Measurements from ENCODE around the gene UQCRC1.

UQCRC1 gene

DNA sequence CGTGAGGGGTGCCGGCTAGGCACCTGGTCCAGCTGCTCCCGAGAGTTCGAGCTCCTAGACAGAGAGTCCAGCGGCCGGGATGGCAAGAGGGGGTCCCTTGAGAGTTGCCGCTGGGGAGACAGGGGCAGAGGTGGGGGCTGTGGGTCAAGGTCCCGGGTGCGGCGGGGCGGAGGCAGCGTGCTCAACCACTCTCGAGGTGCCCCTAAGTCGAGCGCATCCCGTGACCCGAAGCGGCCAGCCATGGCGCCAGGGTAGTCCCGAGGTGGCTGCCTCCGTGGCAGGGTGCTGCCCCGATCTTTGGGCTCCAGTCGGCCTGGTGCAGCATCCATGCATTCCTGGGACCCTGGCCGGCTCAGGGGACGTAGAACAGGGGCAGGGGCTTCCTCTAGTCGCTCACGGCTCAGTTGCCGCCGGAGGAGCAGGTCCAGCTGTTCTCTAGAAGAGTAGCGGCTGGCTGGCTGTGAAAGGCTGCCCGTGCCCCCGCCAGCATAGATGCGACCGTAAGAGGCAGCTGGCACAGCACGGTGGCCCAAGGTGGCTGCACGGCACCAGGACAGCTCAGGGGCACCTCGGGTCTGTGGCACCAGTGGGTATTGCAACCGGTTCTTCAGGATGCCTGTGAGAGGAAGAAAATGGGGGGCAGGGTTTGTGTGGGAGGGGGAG is 30.6 kb upstream of the UQCRC1 start:
- Mint-ChIP-seq H3K4me3 (no peak overlapping the region), H3K27ac (no peak overlapping the region), H3K9me3 (no peaks in the 10 kb centered on the region), H3K4me1 (peaks cover 14% of the 10 kb centered on the region), H3K36me3 (ENCODE audit: low read depth) (no peaks in the 10 kb centered on the region), H3K27me3 (no peaks in the 10 kb centered on the region)
- ATAC-seq (no peak), DNase-seq (no peak)

DNA sequence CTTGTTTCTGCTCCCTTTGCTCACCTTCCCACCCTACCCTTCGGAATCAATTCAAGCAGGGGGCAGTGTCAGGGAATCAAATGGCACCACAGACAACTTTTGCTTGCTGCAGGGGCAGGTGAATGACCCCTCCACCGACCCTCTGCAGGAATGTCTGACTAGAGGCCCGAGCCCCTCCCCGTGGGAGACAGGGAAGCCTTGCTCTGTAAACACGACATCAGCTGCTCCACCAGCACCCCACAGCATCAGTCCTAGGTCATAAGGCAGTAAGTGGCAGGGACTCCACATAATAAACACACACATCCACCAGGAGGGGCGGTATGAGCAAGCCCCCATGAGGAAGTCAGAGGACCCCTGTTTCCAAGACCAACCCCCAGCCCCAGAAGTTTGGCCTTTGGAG is 27.9 kb upstream of the UQCRC1 start:
- peaks cover 3% of the 10 kb centered on the region for H3K36me3 Mint-ChIP-seq (ENCODE audit: low read depth)
- no peak overlapping the region for H3K4me3 Mint-ChIP-seq
- H3K27ac Mint-ChIP-seq = no peak overlapping the region
- H3K9me3 Mint-ChIP-seq = no peaks in the 10 kb centered on the region
- H3K27me3 Mint-ChIP-seq = no peaks in the 10 kb centered on the region
- H3K4me1 Mint-ChIP-seq = peaks cover 21% of the 10 kb centered on the region
- ATAC-seq (no peak), DNase-seq (no peak)

DNA sequence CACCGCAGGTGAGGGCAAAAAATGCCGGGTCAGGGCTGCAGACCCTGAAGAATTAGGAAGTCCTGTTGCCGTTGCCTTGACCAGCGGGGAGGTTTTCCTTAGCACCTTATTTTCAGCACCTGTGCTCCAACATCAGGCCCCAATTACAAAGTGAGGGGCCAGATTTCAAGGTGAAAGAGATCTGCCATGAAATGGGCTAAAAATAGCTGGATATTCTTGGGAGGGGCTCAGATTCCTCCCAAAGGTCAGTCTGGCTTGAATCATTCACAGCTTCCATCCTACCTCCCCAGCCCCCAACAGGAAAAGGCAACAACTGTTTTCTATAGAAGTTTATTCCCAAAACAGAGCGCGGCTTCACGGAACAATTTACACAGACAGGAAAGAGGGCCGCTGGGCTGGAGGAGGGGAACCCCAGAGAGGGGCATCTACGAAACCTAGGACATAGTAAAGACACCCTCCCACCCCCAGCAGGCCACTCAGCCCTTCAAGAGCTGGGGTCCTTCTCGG is 26.8 kb upstream of the UQCRC1 start:
- Mint-ChIP-seq H3K9me3 (no peaks in the 10 kb centered on the region), H3K4me1 (peaks cover 21% of the 10 kb centered on the region), H3K36me3 (ENCODE audit: low read depth) (peaks cover 3% of the 10 kb centered on the region), H3K27me3 (no peaks in the 10 kb centered on the region), H3K27ac (no peak overlapping the region), H3K4me3 (peak overlapping the region; percentile 84)
- ATAC-seq (no peak), DNase-seq (no peak)

DNA sequence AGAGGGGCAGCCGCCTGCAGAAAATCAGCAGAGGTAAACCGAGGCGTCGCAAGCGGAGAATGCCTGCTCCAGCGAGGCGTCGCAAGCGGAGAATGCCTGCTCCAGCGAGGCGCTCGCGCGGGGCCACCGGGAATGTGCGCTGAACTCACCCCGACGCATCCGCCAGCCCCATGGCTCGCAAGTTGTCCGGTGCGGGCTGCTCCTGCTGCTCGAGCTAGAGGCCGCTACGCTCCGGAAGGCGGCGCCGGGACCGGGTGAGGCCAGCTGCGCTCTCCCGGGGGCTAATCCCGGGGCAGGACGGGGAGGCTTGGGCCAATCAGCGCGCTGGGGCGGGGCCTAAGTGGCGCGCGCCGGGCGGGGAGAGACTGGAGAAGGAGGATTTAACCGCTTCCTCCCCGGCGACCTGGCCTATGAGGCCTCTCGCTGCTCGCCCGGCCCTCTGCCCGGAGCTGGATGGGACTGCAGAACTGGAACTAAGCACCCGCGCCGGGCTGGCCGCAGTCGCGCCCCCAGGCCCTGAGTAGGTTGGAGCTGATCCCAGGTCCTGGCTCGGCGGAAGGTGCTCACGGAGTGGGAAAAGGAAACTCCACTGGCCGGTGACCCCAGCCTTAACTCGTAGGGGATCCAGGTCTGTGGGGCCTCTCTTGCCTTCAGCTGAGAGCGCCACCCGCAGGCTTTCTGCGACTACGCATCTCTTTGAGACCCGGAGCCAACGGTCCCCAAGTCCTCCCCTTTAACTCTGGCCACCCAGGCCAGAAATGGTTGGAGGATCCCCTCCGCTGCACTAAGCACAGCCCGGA is 26.0 kb upstream of the UQCRC1 start, which contains the start of gene SLC26A6:
SLC26A6 (minus strand) TSS at position 240 of the 800 bp plus-strand sequence; CDS start at position 172, 68 bp downstream.
- Mint-ChIP-seq H3K27me3 (no peaks in the 10 kb centered on the region), H3K4me3 (peak within 1 kb of the TSS; percentile 84), H3K4me1 (peaks cover 21% of the 10 kb centered on the region), H3K36me3 (ENCODE audit: low read depth) (peaks cover 3% of the 10 kb centered on the region), H3K9me3 (no peaks in the 10 kb centered on the region), H3K27ac (peak within 1 kb of the TSS; percentile 69)
- DNase-seq (peak; percentile 96), ATAC-seq (peak; percentile 95)

DNA sequence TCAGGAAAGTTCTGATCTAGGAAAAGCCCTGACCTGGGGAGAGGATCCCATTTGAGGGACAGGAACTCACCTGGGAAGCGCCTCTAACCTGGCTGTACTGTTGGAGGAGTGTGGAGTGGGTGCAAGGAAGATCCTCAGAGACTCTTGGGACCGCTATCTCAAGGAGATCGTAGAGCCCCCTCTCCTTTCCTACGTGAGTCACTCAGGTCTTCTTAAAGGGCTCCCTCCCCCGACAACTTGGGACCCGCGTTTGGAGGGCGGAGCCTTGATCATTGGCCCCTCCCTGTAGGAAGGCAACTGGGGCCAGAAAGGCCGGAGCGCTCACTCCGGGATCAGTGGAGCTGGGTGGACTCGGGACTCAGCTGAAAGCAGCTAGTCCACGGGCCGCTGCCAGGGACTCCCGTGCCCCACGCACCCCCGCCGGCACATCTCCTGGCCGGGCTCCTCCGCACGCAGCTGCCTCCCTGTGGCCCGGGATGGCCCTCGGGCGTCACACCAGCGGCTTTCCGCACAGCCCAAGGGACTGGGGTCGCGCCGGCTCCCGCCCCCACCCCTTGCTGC is 25.3 kb upstream of the UQCRC1 start:
- peak; percentile 68 for DNase-seq
- no peak overlapping the region for H3K27ac Mint-ChIP-seq
- peaks cover 5% of the 10 kb centered on the region for H3K36me3 Mint-ChIP-seq (ENCODE audit: low read depth)
- no peaks in the 10 kb centered on the region for H3K27me3 Mint-ChIP-seq
- peak overlapping the region; percentile 84 for H3K4me3 Mint-ChIP-seq
- peaks cover 21% of the 10 kb centered on the region for H3K4me1 Mint-ChIP-seq
- H3K9me3 Mint-ChIP-seq = no peaks in the 10 kb centered on the region
- peak; percentile 39 for ATAC-seq

DNA sequence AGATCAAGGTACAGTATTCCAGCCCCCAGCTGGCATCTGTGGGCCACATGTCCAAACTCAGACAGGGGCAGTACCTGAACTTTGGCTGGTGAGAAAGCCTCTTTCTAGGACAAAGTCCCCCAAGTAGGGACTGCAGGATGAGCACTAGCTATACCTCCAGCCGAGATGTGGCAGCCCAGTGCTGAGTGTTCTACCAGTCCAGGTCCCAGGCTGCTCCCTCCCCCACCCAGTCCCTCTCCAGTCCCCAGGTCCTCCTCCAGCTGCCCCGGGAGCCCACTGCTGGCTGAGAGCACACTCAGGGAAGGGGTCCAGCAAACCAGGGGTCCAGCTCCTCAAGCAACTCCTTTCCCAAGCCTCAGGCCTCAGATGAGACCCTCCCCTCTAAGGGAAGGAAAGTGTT is 24.3 kb upstream of the UQCRC1 start:
- Mint-ChIP-seq H3K27ac (no peak overlapping the region), H3K4me3 (no peak overlapping the region), H3K36me3 (ENCODE audit: low read depth) (peaks cover 5% of the 10 kb centered on the region), H3K4me1 (peaks cover 21% of the 10 kb centered on the region), H3K9me3 (no peaks in the 10 kb centered on the region), H3K27me3 (no peaks in the 10 kb centered on the region)
- ATAC-seq = no peak
- DNase-seq = no peak

DNA sequence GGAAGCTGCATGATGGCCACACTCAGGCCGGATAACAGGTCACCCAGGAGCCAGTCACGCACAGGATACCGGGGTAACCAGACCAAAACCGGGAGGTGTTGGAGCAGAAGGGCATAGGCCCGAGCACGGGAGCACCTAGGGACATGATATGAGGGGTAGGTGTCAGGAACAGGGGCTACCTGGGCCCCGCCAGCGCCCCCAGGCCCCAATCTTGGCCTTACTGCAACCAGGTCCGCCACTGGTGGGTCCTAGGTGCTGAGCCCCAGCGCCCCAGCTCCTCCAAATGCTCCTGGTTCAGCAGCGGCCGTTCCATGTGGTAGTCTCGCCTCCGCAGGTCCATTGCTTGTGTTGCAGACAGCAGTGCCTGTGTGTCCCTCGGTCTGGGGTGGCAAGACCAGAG is 23.8 kb upstream of the UQCRC1 start:
- Mint-ChIP-seq H3K4me1 (peaks cover 21% of the 10 kb centered on the region), H3K9me3 (no peaks in the 10 kb centered on the region), H3K4me3 (no peak overlapping the region), H3K27ac (no peak overlapping the region), H3K27me3 (no peaks in the 10 kb centered on the region), H3K36me3 (ENCODE audit: low read depth) (peaks cover 6% of the 10 kb centered on the region)
- ATAC-seq (no peak), DNase-seq (no peak)

DNA sequence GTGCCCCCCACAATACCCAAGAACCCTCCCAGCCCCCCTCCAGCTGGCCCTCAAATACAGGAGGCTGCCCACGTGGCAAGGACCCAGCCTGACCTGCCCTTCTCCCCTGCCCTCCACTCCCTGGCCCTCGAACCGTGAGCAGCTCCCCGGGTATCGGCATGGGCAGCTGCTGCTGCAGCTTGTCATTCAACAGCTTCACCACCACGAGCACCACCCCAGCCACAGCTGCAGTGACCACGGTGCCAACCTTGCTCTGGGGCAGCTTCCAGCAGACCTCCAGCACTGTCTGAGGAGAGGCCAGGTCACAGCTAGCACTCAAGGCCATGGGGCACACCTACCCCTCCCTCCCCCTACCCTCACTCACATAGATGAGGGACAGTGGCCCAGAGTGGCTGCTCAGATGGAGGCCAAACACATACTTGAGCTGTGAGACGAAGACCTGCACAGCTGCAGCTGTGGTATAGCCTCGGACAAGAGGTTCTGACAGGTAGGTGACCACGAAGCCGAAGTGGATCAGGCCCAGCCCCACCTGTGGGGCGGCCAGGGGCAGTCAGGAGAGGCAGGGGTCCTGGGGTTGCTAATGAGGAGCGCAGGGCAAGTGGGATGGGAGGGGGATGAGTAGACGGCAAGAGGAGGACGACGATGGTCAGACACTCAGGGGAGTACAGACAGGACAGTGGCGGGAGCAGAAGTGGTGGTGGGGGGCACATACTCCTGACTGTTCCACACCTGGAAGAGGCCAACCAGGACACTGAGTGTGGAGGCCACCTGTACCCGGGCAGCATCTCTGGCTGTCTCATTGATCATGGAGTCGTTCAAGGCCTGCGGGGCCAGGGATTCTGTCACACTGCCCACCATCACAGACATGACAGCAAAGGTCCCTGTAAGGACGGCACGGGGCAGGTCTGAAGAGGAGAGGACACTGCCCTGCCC is 22.3 kb upstream of the UQCRC1 start:
- Mint-ChIP-seq H3K9me3 (no peaks in the 10 kb centered on the region), H3K27ac (no peak overlapping the region), H3K4me1 (peaks cover 16% of the 10 kb centered on the region), H3K4me3 (no peak overlapping the region), H3K36me3 (ENCODE audit: low read depth) (peaks cover 10% of the 10 kb centered on the region), H3K27me3 (no peaks in the 10 kb centered on the region)
- DNase-seq (no peak), ATAC-seq (no peak)

DNA sequence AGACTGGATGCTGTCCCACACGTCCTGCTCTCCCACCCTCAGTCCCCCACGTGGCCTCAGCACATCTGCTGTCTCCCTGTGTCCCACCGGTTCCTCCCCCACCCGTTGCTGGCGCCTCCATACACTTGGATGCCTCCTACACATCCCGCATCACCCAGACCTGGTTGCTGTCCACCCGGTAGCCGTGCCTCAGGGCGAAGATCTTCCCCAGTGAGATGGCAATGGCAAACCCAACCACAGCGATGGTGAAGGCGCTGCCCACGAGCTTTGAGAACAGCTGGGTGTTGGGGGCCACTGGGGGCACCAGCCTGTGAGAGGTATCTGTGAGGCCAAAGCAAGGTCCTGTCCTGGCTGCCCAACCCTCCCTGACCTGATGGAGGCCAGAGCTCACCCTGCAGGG is 21.4 kb upstream of the UQCRC1 start:
- no peaks in the 10 kb centered on the region for H3K27me3 Mint-ChIP-seq
- no peak overlapping the region for H3K27ac Mint-ChIP-seq
- peaks cover 8% of the 10 kb centered on the region for H3K4me1 Mint-ChIP-seq
- no peaks in the 10 kb centered on the region for H3K9me3 Mint-ChIP-seq
- no peak overlapping the region for H3K4me3 Mint-ChIP-seq
- H3K36me3 Mint-ChIP-seq (ENCODE audit: low read depth) = peaks cover 13% of the 10 kb centered on the region
- ATAC-seq (no peak), DNase-seq (no peak)

DNA sequence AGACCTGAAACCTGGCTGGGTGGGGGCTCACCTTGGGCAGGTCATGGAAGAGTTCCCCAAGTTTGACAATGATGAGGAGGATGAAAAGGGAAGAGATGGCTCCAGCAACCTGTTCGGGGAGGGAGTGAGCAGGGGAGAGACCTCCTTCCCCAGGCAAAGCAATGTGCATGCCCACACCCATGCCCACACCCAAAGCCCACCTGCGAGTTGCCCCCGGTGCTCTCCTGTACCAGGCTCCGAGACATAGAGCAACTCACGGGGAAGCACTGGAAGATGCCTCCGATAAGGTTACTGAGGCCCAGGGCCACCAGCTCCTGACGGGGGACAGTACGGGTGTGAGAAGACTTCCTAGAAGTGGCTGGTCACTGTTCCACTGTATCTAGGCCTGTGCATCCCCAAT is 21.0 kb upstream of the UQCRC1 start:
- no peak for DNase-seq
- no peak overlapping the region for H3K4me3 Mint-ChIP-seq

DNA sequence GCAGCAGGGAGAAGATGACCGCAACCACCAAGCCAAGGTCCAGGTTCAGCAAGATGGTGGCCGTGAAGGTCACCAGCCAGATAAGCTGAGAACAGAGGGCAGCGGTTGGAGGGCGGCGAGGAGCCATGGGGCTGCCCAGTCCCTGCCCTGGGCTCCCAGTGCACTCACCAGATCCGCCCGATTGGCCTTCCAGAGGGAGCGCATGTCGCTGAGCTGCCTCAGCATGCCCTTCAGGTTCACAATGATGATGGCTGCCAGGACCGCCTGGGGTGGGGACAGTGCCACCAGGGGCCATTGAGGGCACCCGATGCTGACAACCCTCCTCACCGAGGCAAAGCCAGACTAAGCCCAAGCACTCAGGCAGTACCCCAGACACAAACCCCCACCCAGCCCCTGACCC is 20.4 kb upstream of the UQCRC1 start:
- Mint-ChIP-seq H3K4me3 (no peak overlapping the region), H3K27me3 (no peaks in the 10 kb centered on the region), H3K9me3 (no peaks in the 10 kb centered on the region), H3K27ac (no peak overlapping the region), H3K36me3 (ENCODE audit: low read depth) (peaks cover 13% of the 10 kb centered on the region), H3K4me1 (peaks cover 7% of the 10 kb centered on the region)
- no peak for ATAC-seq
- DNase-seq = no peak

More for the DNA sequence above, 21.0 kb upstream of the UQCRC1 start:
- no peaks in the 10 kb centered on the region for H3K27me3 Mint-ChIP-seq
- no peaks in the 10 kb centered on the region for H3K9me3 Mint-ChIP-seq
- ATAC-seq = no peak
- H3K4me1 Mint-ChIP-seq = peaks cover 7% of the 10 kb centered on the region
- peaks cover 13% of the 10 kb centered on the region for H3K36me3 Mint-ChIP-seq (ENCODE audit: low read depth)
- no peak overlapping the region for H3K27ac Mint-ChIP-seq

DNA sequence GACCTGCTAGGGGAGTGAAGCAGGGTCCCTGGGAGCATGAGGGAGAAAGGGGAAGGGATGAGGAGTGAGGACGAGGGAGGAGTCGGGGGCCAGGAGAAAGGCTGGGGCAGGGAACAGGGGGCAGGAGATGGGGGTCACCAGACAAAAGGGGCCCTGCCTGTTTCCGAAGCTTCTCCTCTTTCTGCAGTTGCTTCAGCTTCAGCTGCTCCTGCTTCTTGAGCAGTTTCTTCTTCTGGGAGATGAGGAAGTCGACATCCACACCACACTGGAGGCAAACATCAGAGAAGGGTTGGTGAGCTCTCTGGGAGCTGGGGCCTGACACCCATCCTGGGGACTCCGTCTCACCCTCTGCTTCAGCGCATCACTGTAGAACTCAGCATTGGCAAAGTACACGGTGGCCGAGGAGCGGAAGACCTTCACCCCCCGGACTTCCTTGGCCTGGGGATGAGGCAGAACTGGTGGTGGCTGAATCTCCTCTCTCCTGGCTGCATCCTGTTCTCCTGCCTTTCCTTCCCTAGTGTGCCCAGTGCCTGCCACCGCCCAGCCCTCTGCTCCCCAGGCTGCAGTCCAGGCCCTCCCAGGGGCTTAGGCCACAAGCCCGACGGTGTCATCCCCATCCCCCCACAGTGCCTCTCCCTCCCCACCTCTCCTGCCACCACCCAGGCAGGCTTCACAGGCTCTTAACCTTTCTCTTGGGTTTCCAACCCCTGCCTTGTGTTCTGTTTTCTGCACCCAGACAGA is 19.0 kb upstream of the UQCRC1 start:
- H3K36me3 Mint-ChIP-seq (ENCODE audit: low read depth) = peaks cover 13% of the 10 kb centered on the region
- H3K27me3 Mint-ChIP-seq = no peaks in the 10 kb centered on the region
- H3K4me3 Mint-ChIP-seq = no peak overlapping the region
- H3K4me1 Mint-ChIP-seq = no peaks in the 10 kb centered on the region
- ATAC-seq (no peak), DNase-seq (no peak)
- H3K9me3 Mint-ChIP-seq = no peaks in the 10 kb centered on the region
- H3K27ac Mint-ChIP-seq = no peak overlapping the region

DNA sequence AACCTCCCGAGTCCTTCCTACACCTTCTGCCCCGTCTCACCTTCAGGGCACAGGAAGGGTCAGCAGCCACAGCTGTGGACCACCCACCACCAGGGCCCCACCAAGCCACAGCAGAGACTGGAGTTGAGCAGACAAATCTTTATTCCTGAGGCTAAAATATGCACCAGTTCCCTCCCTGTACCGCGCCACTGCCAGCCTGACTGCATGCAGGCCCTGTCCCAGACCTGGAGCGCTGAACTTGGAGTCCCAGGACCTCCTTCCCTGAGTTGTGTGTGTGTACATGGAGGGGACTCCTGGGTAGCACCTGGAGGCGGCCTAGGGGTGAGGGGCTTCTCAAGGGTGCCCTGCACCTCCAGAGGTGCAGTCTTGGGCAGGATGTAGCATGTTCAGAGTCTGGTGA is 16.2 kb upstream of the UQCRC1 start:
- Mint-ChIP-seq H3K36me3 (ENCODE audit: low read depth) (peaks cover 10% of the 10 kb centered on the region), H3K4me1 (no peaks in the 10 kb centered on the region), H3K9me3 (no peaks in the 10 kb centered on the region), H3K27ac (no peak overlapping the region), H3K27me3 (no peaks in the 10 kb centered on the region), H3K4me3 (no peak overlapping the region)
- peak; percentile 6 for ATAC-seq
- DNase-seq = no peak
